ENCODE data around the gene TOB1. TPM values are rescaled to one million over a fixed set of nuclear protein-coding genes. Genes with fewer than 3 reads are reported as not detected.

The TOB1 gene
- total RNA-seq, 1 donor from 2014 or later: 70.1 TPM

DNA sequence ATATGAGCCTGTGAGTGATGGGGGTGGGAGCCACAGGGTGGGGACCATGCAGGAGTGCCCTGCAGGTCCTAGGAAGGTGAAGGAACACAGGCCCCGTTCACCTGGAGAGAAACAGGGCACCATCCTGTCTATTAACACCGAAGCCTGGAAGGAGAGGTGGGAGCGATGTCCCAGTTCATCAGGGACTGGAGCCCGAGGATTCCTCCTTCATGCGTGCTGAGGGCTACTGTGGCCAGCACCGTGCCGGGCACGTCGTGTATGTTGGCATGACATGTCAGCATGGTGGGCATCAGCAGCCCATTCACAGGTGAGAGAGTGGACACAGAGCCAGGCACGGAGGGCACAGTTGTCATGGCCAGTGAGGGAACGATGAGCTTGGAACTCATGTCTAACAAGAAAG lies 29.3 kb downstream of the TOB1 start:
- intact Hi-C loops (cut with DNase I): no loop called here
- TF ChIP-seq, protein P1, sequence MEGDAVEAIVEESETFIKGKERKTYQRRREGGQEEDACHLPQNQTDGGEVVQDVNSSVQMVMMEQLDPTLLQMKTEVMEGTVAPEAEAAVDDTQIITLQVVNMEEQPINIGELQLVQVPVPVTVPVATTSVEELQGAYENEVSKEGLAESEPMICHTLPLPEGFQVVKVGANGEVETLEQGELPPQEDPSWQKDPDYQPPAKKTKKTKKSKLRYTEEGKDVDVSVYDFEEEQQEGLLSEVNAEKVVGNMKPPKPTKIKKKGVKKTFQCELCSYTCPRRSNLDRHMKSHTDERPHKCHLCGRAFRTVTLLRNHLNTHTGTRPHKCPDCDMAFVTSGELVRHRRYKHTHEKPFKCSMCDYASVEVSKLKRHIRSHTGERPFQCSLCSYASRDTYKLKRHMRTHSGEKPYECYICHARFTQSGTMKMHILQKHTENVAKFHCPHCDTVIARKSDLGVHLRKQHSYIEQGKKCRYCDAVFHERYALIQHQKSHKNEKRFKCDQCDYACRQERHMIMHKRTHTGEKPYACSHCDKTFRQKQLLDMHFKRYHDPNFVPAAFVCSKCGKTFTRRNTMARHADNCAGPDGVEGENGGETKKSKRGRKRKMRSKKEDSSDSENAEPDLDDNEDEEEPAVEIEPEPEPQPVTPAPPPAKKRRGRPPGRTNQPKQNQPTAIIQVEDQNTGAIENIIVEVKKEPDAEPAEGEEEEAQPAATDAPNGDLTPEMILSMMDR (IDR thresholded peaks at IDR 0.05): no peak
- Histone ChIP-seq H3K9me3 (no peaks in the 10 kb centered on the region), H3K27me3 (no peaks in the 10 kb centered on the region), H3K4me3 (no peak overlapping the region), H3K27ac (no peak overlapping the region), H3K36me3 (no peaks in the 10 kb centered on the region), H3K4me1 (peaks cover 9% of the 10 kb centered on the region)
- DNase-seq (no peak), ATAC-seq (no peak)

DNA sequence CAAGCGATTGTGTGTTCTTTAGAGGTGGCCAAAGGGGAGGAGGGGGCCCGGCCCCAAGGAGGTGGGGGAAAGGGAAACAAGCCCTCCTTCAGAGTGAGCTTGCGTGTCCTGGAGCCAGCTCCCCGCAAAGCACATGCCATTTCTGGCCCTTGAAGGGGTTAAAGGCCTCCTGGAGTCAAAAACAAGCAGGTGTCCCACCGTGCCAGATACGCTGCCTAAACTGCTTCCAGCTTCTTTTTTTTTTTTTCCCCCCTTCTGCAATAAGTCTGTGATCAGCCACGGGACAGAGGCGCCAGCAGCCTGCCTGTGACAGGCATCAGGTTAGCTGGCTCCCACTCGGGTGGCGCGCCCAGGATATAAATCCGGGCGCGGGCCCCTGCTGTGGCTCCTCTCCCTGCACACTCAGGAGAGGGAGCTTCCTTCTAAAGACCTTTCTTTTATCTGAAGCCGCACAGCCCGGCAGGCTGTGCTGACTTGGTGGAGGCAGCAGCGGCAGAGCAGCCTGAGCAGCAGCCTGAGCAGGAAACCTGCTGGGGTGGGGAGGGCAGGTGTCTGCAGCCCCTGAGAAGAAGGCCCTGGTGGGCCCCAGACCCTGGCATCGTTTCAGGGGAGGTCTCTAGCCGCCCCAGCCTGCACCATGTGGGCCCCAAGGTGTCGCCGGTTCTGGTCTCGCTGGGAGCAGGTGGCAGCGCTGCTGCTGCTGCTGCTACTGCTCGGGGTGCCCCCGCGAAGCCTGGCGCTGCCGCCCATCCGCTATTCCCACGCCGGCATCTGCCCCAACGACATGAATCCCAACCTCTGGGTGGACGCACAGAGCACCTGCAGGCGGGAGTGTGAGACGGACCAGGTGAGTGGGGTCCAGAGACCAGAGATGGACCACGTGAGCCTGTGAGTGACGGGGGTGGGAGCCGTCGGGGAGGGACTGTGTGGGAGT lies 30.6 kb downstream of the TOB1 start, which contains the start of gene WFIKKN2:
Gene WFIKKN2, plus strand, starts transcription at position 286 of the 934 bp plus-strand sequence. Its CDS starts 352 bp downstream, at position 638.
- no peak within 1 kb of the TSS for H3K27ac ChIP-seq
- H3K36me3 ChIP-seq: no peaks in the 10 kb centered on the region
- peaks cover 9% of the 10 kb centered on the region for H3K4me1 ChIP-seq
- intact Hi-C loops (cut with DNase I): no loop called here
- no peaks in the 10 kb centered on the region for H3K9me3 ChIP-seq
- no peak for DNase-seq
- no peak for ATAC-seq
- TF ChIP-seq, protein P1 (IDR thresholded peaks at IDR 0.05): no peak
- H3K27me3 ChIP-seq: no peaks in the 10 kb centered on the region
- peak within 1 kb of the TSS; percentile 29 for H3K4me3 ChIP-seq

DNA sequence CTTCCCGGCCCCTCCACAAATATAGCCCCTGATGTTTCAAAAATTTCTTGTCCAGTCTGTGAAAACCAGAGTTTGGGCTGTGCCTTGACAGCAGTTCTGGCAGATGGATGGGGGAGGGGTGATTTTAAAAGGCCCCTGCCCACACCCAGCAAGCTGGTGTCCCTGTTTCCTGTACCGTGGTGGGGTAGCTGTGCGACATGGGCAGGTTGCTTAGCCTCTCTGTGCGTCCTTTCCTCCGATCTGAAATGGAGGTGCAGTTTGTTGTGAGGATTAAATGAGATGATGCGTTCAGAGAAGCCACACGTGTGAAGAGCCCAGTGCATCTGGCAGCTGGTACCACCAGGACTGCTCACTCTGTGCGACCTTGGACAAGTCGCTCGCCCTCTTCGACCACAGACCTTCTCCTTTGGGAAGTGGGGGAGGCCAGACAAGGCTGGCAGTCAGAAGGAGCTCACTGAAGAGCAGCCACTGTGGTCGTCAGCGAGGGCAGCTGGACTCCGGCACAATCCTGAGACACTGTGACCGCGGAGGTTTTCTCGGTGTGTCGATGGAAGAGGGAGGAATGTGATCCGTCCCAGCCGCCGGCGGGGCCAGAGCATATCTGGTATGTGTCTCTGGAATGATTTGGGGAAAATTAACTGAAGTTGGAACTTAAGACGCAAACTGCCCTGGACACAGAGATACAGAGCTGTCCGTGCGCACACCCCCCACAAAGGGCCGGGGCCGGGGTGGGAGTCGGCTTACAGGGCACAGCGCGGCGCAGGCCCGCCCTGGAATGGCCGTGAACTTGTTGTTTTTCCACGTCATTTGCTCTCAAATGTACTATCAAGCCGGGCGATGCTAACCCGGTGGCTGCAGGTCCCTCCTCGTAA lies 31.5 kb downstream of the TOB1 start:
- TF ChIP-seq, protein P1 (IDR thresholded peaks at IDR 0.05): no peak
- H3K4me3 ChIP-seq: peak overlapping the region; percentile 29
- H3K27me3 ChIP-seq: no peaks in the 10 kb centered on the region
- DNase-seq: no peak
- H3K36me3 ChIP-seq: no peaks in the 10 kb centered on the region
- H3K9me3 ChIP-seq: no peaks in the 10 kb centered on the region
- intact Hi-C loops (cut with DNase I): no loop called here
- H3K27ac ChIP-seq: no peak overlapping the region
- H3K4me1 ChIP-seq: peaks cover 9% of the 10 kb centered on the region
- no peak for ATAC-seq

DNA sequence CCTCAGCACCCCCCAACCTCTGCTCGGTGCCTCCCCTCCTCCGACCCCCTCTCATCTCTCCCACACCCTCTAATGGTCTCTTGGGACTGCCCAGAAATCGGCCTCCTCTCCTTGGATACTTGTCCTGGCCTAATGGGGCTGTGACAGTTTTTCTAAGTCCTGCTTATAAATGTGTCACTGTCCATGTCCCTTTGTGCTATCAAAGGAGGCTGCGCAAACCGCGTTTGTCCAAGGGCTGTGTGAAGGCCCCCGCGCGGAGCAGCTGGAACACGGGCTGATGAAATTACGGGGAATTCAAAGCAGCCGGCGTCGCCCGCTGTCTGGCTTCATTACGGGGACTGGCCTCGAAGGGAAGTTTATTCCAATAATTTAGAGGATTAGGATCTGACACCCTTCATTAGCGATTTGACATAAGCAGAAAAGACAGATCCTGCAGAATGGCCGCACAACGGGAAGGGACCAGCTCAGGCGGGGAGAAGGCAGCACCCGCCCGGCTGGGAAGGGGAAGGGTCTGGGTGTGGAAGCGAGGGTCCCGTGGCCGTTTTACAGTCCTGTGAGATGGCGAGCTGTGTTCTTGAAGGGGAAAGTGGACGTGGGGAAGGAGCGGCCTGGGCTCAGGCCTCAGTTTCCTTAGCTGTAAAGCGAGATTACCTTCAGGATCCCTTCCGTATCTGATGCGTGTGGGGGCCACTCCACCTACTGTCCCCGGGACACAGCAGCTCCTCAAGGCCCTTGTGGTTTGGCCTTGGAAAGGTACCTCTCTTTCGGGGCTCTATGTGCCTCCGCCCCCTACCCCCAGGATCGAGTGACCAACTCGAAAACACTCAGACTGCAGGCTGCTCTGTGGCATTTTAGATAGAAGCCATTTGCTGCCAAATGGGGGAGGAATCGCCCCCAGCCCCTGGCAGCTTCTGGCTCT lies 32.4 kb downstream of the TOB1 start:
- intact Hi-C loops (cut with DNase I): no loop called here
- H3K4me1 ChIP-seq: peaks cover 9% of the 10 kb centered on the region
- ATAC-seq: no peak
- H3K4me3 ChIP-seq: no peak overlapping the region
- no peaks in the 10 kb centered on the region for H3K36me3 ChIP-seq
- H3K27ac ChIP-seq: no peak overlapping the region
- no peaks in the 10 kb centered on the region for H3K27me3 ChIP-seq
- DNase-seq: no peak
- TF ChIP-seq, protein P1 (IDR thresholded peaks at IDR 0.05): no peak
- no peaks in the 10 kb centered on the region for H3K9me3 ChIP-seq

DNA sequence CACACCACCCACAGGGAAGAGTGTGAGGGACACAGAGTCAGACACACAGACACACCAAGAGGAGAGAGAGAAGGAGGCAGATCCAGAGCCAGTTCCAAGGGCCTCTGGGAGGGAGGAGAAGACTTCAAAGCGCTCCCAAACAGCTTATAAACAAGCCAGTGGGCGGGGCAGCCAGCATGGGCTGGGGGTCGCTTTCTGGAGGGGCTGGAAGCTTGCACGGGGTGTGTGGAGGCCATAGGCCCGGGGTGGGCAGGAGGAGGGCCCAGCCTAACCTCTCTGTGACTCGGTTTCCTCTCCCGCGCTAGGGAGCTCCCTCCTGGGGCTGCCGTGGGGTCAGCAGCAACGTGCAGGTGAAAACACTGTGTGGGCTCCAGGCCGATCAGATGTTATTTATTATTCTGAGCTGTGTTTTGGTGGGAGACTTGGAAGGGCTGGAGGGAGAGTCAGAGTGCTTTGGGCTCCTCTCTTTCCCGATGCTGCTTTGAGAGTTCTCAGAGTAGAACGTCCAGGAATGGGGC lies 33.2 kb downstream of the TOB1 start:
- Histone ChIP-seq H3K36me3 (no peaks in the 10 kb centered on the region), H3K4me1 (peaks cover 9% of the 10 kb centered on the region), H3K27me3 (no peaks in the 10 kb centered on the region), H3K9me3 (no peaks in the 10 kb centered on the region), H3K4me3 (no peak overlapping the region), H3K27ac (no peak overlapping the region)
- TF ChIP-seq, protein P1 (IDR thresholded peaks at IDR 0.05): no peak
- no peak for DNase-seq
- ATAC-seq: no peak
- intact Hi-C loops (cut with DNase I): no loop called here

Data from upper lobe of right lung (tissue), 1 donor.